Heart left ventricle (tissue), 13 donors: ENCODE measurements around the gene LRMDA.

Experiments
- POLR2A ChIP-seq, 2 donors: fragments of 450-650 bp; IDR thresholded peaks; one replicate each; pipeline ENCODE4 v1.6.1; 2017; ENCODE audit warnings: antibody characterized with exemption in 2 of 2, mild to moderate bottlenecking in 2 of 2, moderate library complexity in 2 of 2
- TF ChIP-seq, protein P1 (sequence below), 12 donors: fragments of 200-600 bp; sonication (generic) in 4 of 12; IDR thresholded peaks; one replicate each; pipeline versions ENCODE4 v1.5.0 to v1.8.0; 2018 to 2022; ENCODE audit warnings: antibody characterized with exemption in 12 of 12, mild to moderate bottlenecking in 5 of 12
- donor health status: ischemic (EF 13 %, LVEDD 7.1; RV severe dilation, severe dysfunction).
- donor health status: DM: no; HTN: yes; CAD: no.
- donor health status: DM: no; HTN: no; CAD: no.
- donor health status: ischemic (EF 25% LVEDD 6.9; RV normal size, moderate dysfunction).
- donor health status: ischemic (EF 25% LVEDD 5.7; RV mildly dilated, moderate dysfunction).
- donor health status: ischemic (EF 35%, LVEDD 5.7; RV mildly dilated, moderate dysfunction).
- donor health status: nonischemic (EF 11% LVEDD 7.7; RV severe dilation, severe dysfunction).
- donor health status: DM: yes; HTN: yes; CAD: no.
- donor health status: PGD.
- donor health status: ischemic (EF 29% LVEDD 5.4; RV normal size, mild dysfunction).
- donor health status: nonischemic (EF 23%, LVEDD 6.1; RV moderate dilation, normal function).

DNA sequence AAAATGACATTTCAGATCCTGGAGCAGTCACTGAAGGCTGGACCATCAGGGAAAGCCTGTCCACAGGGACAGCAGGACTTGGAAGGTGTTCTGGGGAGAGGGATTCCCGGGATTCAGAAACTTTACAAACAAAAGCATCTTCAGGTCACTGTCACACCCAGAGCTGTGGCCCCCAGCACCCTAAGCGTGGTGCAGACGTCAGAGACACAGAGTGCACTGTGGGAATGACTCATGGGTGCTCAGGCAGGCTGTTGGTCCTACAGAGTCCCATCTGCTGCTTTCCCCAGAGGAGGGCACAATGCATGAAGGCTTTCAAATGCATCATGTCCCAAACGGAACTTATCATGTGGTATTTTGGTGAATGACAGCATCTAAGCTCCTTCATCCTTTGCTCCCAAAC lies 13.1 kb upstream of the LRMDA start:
- TF ChIP-seq, protein P1, sequence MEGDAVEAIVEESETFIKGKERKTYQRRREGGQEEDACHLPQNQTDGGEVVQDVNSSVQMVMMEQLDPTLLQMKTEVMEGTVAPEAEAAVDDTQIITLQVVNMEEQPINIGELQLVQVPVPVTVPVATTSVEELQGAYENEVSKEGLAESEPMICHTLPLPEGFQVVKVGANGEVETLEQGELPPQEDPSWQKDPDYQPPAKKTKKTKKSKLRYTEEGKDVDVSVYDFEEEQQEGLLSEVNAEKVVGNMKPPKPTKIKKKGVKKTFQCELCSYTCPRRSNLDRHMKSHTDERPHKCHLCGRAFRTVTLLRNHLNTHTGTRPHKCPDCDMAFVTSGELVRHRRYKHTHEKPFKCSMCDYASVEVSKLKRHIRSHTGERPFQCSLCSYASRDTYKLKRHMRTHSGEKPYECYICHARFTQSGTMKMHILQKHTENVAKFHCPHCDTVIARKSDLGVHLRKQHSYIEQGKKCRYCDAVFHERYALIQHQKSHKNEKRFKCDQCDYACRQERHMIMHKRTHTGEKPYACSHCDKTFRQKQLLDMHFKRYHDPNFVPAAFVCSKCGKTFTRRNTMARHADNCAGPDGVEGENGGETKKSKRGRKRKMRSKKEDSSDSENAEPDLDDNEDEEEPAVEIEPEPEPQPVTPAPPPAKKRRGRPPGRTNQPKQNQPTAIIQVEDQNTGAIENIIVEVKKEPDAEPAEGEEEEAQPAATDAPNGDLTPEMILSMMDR (IDR thresholded peaks at IDR 0.05) = no peak
- TF ChIP-seq POLR2A (IDR thresholded peaks at IDR 0.05) = no peak
